ENCODE data around the gene HIPK2.

The HIPK2 gene

GRCh38 chr7:139733751-139734150 is 44.0 kb downstream of the HIPK2 start:
- no peak for DNase-seq

- DNase-seq: no peak
These were observed 45.2 kb downstream of the HIPK2 start for GRCh38 chr7:139732471-139733167.

GRCh38 chr7:139731802-139732470 is 45.9 kb downstream of the HIPK2 start:
- peak; percentile 71 for DNase-seq

- peak; percentile 45 for DNase-seq
These were observed 46.8 kb downstream of the HIPK2 start for GRCh38 chr7:139730746-139731612.

GRCh38 chr7:139728203-139728602 is 49.6 kb downstream of the HIPK2 start:
- no peak for DNase-seq

GRCh38 chr7:139727151-139727705 is 50.6 kb downstream of the HIPK2 start:
- DNase-seq: no peak

- DNase-seq: no peak
These were observed 51.3 kb downstream of the HIPK2 start for GRCh38 chr7:139726485-139726869.

GRCh38 chr7:139725858-139726484 is 51.8 kb downstream of the HIPK2 start:
- no peak for DNase-seq

- no peak for DNase-seq
These were observed 52.7 kb downstream of the HIPK2 start for GRCh38 chr7:139725077-139725476.

GRCh38 chr7:139722604-139723003 is 55.2 kb downstream of the HIPK2 start:
- DNase-seq: no peak

GRCh38 chr7:139721821-139722220 is 56.0 kb downstream of the HIPK2 start:
- no peak for DNase-seq

- no peak for DNase-seq
These were observed 56.4 kb downstream of the HIPK2 start for GRCh38 chr7:139721417-139721816.

GRCh38 chr7:139720705-139721231 is 57.0 kb downstream of the HIPK2 start:
- peak; percentile 13 for DNase-seq

- no peak for DNase-seq
These were observed 57.6 kb downstream of the HIPK2 start for GRCh38 chr7:139720186-139720585.

- DNase-seq: peak; percentile 76
These were observed 58.9 kb downstream of the HIPK2 start for GRCh38 chr7:139718859-139719258.

GRCh38 chr7:139718141-139718540 is 59.7 kb downstream of the HIPK2 start:
- no peak for DNase-seq

GRCh38 chr7:139716156-139716942 is 61.4 kb downstream of the HIPK2 start:
- no peak for DNase-seq

GRCh38 chr7:139715194-139715815 is 62.5 kb downstream of the HIPK2 start:
- no peak for DNase-seq

- DNase-seq: no peak
These were observed 63.5 kb downstream of the HIPK2 start for GRCh38 chr7:139714163-139714901.

GRCh38 chr7:139713526-139714162 is 64.2 kb downstream of the HIPK2 start:
- DNase-seq: no peak
